BJ (cell line): ENCODE results near the gene ATG4A. TPM values are rescaled to one million over a fixed set of nuclear protein-coding genes. Genes with fewer than 3 reads are reported as not detected.

ENCODE experiments used
- CTCF ChIA-PET: fragments of 350-600 bp; formaldehyde crosslinking; extraction: SDS; loops from one replicate; lab custom pipeline; 2021; ENCODE audit warnings: antibody characterized with exemption, inconsistent platforms; lab: Yijun Ruan, JAX
- POLR2A ChIA-PET: fragments of 300-600 bp; sonication (Branson Sonifier 250); formaldehyde crosslinking; extraction: SDS; loops from one replicate; lab custom pipeline; 2021; ENCODE audit warnings: antibody characterized with exemption; lab: Charles Lee
- DNase-seq: peaks from one replicate; pipeline ENCODE4 v3.0.0-alpha.2; 2011; ENCODE audit warnings: low read depth
- H3K27me3 ChIP-seq: 2 replicates; pipeline ENCODE4 v1.6.0; 2011; ENCODE audit warnings: low read length; ENCODE audit not compliant: control insufficient read depth, insufficient read depth
- H3K36me3 ChIP-seq: 2 replicates; pipeline ENCODE4 v1.5.1; 2011; ENCODE audit warnings: low read length; ENCODE audit not compliant: control insufficient read depth, insufficient read depth
- H3K4me3 ChIP-seq: 2 replicates; pipeline ENCODE4 v1.5.1; 2011; ENCODE audit warnings: low read depth, mild to moderate bottlenecking, control low read depth, low read length
- polyA plus RNA-seq: library from polyadenylated mRNA; depleted of rRNA; stranded (reverse); fragments of >200 nt; gene quantifications from 2 replicates; pipeline ENCODE4 v1.2.3, GENCODE V29; 2011
- TF ChIP-seq, protein P1 (sequence below): IDR thresholded peaks from 2 replicates; pipeline ENCODE4 v1.5.1; 2011; ENCODE audit warnings: low read depth, mild to moderate bottlenecking, control low read depth, inconsistent platforms, low read length, moderate library complexity; ENCODE audit not compliant: insufficient read depth

The ATG4A gene
- polyA plus RNA-seq, 1 experiment, result 6.9 TPM

GRCh38 chrX:108088511-108088910 lies 3.1 kb upstream of the ATG4A start:
- DNase-seq, result no peak
- no peaks in the 10 kb centered on the region for H3K27me3 ChIP-seq
- ChIA-PET POLR2A (no interaction called here), CTCF (no interaction called here)
- H3K4me3 ChIP-seq, result no peak overlapping the region
- TF ChIP-seq, protein P1, sequence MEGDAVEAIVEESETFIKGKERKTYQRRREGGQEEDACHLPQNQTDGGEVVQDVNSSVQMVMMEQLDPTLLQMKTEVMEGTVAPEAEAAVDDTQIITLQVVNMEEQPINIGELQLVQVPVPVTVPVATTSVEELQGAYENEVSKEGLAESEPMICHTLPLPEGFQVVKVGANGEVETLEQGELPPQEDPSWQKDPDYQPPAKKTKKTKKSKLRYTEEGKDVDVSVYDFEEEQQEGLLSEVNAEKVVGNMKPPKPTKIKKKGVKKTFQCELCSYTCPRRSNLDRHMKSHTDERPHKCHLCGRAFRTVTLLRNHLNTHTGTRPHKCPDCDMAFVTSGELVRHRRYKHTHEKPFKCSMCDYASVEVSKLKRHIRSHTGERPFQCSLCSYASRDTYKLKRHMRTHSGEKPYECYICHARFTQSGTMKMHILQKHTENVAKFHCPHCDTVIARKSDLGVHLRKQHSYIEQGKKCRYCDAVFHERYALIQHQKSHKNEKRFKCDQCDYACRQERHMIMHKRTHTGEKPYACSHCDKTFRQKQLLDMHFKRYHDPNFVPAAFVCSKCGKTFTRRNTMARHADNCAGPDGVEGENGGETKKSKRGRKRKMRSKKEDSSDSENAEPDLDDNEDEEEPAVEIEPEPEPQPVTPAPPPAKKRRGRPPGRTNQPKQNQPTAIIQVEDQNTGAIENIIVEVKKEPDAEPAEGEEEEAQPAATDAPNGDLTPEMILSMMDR, result no peak
- H3K36me3 ChIP-seq, result no peaks in the 10 kb centered on the region; the same call in 1 of the 2 replicates

- CTCF ChIA-PET, result no interaction called here
- POLR2A ChIA-PET, result no interaction called here
- no peak for DNase-seq
- Histone ChIP-seq H3K36me3 (no peaks in the 10 kb centered on the region; the same call in 1 of the 2 replicates), H3K27me3 (no peaks in the 10 kb centered on the region), H3K4me3 (peak overlapping the region; percentile 73)
- TF ChIP-seq, protein P1, result no peak
Observed at GRCh38 chrX:108090491-108091263, 901 bp upstream of the ATG4A start.

DNA sequence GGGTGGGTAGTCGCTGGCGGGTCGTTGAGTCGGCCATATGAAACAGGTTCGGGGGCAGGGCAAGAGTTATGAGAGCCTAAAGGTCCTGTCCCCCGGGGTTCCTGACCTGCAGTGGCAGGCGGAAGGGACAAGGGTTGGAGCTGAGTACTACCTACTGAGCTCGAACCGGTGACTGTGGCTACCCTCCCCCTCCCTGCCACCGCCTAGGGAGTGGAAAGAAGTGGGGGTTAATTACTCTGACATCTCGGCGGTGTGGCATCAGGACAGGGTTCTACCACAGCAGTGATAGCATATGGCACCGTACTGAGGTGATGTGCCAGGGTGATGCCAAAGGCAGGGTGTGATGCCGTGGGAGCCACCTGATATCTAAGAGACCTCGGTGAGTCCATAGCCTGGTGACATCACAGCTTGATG lies 307 bp downstream of the ATG4A start:
- POLR2A ChIA-PET, result no interaction called here

DNA sequence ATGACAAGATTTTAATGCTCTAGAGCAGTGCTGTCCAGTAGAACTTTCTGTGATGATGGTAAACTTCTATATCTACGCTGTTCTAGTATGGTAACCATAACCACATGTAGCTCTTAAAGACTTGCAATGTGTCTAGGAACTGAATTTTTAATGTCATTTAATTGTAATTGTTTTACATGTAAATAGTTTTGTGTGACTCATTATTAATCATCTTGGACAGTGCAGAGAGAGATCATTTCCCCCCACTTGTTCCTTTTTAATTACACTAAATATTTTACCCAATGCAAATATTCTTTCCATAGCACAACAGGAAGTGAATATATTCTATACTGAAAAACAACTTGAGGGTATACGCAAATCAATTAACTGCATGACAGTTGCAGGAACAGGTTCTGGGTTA lies 5.8 kb downstream of the ATG4A start:
- TF ChIP-seq, protein P1, result no peak
- H3K27me3 ChIP-seq, result no peaks in the 10 kb centered on the region
- H3K4me3 ChIP-seq, result no peak overlapping the region
- no peaks in the 10 kb centered on the region for H3K36me3 ChIP-seq
- ChIA-PET CTCF (no interaction called here), POLR2A (no interaction called here)
- DNase-seq, result no peak

More for the DNA sequence above, 307 bp downstream of the ATG4A start:
- Histone ChIP-seq H3K36me3 (no peaks in the 10 kb centered on the region; the same call in 1 of the 2 replicates), H3K4me3 (peak overlapping the region; percentile 73), H3K27me3 (no peaks in the 10 kb centered on the region)
- DNase-seq, result no peak
- CTCF ChIA-PET, result interaction anchor here (0.6 kb wide), 1 partner anchor 66 kb away, joined by 3 read pairs; no protein-coding TSS in a partner anchor
- TF ChIP-seq, protein P1, result no peak

DNA sequence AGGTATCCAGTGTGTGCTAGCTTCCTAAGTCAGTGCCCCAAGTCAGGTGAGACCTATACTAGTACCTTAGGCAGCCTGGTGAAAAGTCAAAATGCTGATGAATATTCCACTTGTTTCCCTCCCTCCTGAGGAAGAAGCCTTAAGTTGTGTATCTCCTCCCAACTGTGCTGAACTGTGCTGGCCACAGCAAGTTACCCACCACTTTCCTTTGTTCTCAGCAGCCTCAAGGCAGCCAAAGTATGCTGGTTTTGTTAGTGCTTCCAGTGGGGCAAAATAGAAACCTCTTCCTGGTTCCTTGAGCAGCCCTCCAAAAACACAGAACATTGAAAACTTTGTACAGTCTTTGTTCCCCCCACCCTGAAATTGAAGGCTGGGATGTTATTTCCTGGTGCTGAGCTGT lies 13.9 kb downstream of the ATG4A start:
- DNase-seq, result no peak
- ChIA-PET POLR2A (no interaction called here), CTCF (no interaction called here)
- TF ChIP-seq, protein P1, result no peak
- Histone ChIP-seq H3K36me3 (no peaks in the 10 kb centered on the region), H3K27me3 (no peaks in the 10 kb centered on the region), H3K4me3 (no peak overlapping the region)
